IMR-90 (cell line): ENCODE results near the gene OPCML. TPM values are rescaled to one million over a fixed set of nuclear protein-coding genes. Genes with fewer than 3 reads are reported as not detected.

Source experiments
- ATAC-seq: fragments of 200-7000 bp; cut with Tn5 transposase; 2 replicates; pipeline ENCODE4 v1.9.1; 2020; ENCODE audit warnings: low read depth, mild to moderate bottlenecking, moderate library complexity
- BruUV-seq: library from RNA; stranded (reverse); fragments of 400-500 nt; replicated peaks from 2 replicates; lab custom pipeline; 2021; lab: Mats Ljungman, UMichigan
- CTCF ChIA-PET: fragments of 300-600 bp; formaldehyde crosslinking; extraction: SDS; loops from one replicate; lab custom pipeline; 2021; ENCODE audit warnings: antibody characterized with exemption; lab: Yijun Ruan, JAX
- POLR2A ChIA-PET: fragments of 300-600 bp; sonication (Branson Sonifier 250); formaldehyde crosslinking; loops from one replicate; lab custom pipeline; 2022; ENCODE audit warnings: antibody characterized with exemption; ENCODE audit not compliant: unreplicated experiment; lab: Charles Lee
- DNase-seq: peaks from one replicate; pipeline ENCODE4 v3.0.0; 2013
- H2AFZ ChIP-seq: replicated peaks from 2 replicates; pipeline ENCODE3; 2013; ENCODE audit warnings: low read length, mild to moderate bottlenecking; ENCODE audit not compliant: poor library complexity
- H2AK5ac ChIP-seq: 2 replicates; pipeline ENCODE4 v1.6.1; 2013; ENCODE audit warnings: low read depth, low read length, inconsistent platforms
- H2AK9ac ChIP-seq: replicated peaks from 2 replicates; pipeline ENCODE3; 2013; ENCODE audit warnings: mild to moderate bottlenecking, low read depth, low read length, moderate library complexity; ENCODE audit not compliant: poor library complexity
- H2BK120ac ChIP-seq: 2 replicates; pipeline ENCODE4 v1.6.1; 2013; ENCODE audit warnings: low read depth, low read length, inconsistent platforms
- H2BK15ac ChIP-seq: 3 replicates; pipeline ENCODE4 v1.6.1; 2013; ENCODE audit warnings: low read depth, low read length, inconsistent platforms
- H2BK20ac ChIP-seq: 2 replicates; pipeline ENCODE4 v1.6.1; 2013; ENCODE audit warnings: low read depth, mild to moderate bottlenecking, inconsistent platforms, low read length, moderate library complexity
- H2BK5ac ChIP-seq: 2 replicates; pipeline ENCODE4 v1.6.1; 2013; ENCODE audit warnings: mild to moderate bottlenecking, low read depth, low read length, inconsistent platforms; ENCODE audit not compliant: poor library complexity, severe bottlenecking
- H3K14ac ChIP-seq: replicated peaks from 2 replicates; pipeline ENCODE4 v1.6.1; 2013; ENCODE audit warnings: low read depth, low read length, inconsistent platforms
- H3K18ac ChIP-seq: 2 replicates; pipeline ENCODE4 v1.6.1; 2013; ENCODE audit warnings: low read depth, low read length, control low read depth
- H3K23ac ChIP-seq: 2 replicates; pipeline ENCODE4 v1.6.1; 2013; ENCODE audit warnings: low read depth, low read length, inconsistent platforms
- H3K27ac ChIP-seq: 2 replicates; pipeline ENCODE4 v1.5.1; 2013; ENCODE audit warnings: mild to moderate bottlenecking, control low read depth, low read length; ENCODE audit not compliant: insufficient read depth
- H3K27me3 ChIP-seq: 2 replicates; pipeline ENCODE4 v1.6.1; 2013; ENCODE audit warnings: low read length; ENCODE audit not compliant: control insufficient read depth, insufficient read depth
- H3K36me3 ChIP-seq: 2 replicates; pipeline ENCODE4 v1.6.1; 2013; ENCODE audit warnings: low read length, mixed read lengths; ENCODE audit not compliant: control insufficient read depth, insufficient read depth
- H3K4ac ChIP-seq: 2 replicates; pipeline ENCODE4 v1.6.1; 2013; ENCODE audit warnings: low read depth, low read length, inconsistent platforms
- H3K4me1 ChIP-seq: 2 replicates; pipeline ENCODE4 v1.6.1; 2013; ENCODE audit warnings: low read length, mixed read lengths; ENCODE audit not compliant: control insufficient read depth, insufficient read depth
- H3K4me2 ChIP-seq: 2 replicates; pipeline ENCODE4 v1.6.1; 2013; ENCODE audit warnings: low read depth, mild to moderate bottlenecking, control low read depth, low read length, moderate library complexity
- H3K4me3 ChIP-seq: 2 replicates; pipeline ENCODE4 v1.5.1; 2013; ENCODE audit warnings: low read depth, mild to moderate bottlenecking, control low read depth, low read length, moderate library complexity; ENCODE audit not compliant: insufficient read depth
- H3K56ac ChIP-seq: 2 replicates; pipeline ENCODE4 v1.6.1; 2013; ENCODE audit warnings: low read length, inconsistent platforms; ENCODE audit not compliant: insufficient read depth; ENCODE audit errors: extremely low read depth
- H3K79me1 ChIP-seq, 2 experiments: 2 replicates each; pipeline ENCODE4 v1.6.1; 2013; ENCODE audit warnings: low read length in 2 of 2, inconsistent platforms in 1 of 2, low read depth in 1 of 2
- H3K9ac ChIP-seq: 2 replicates; pipeline ENCODE4 v1.6.1; 2013; ENCODE audit warnings: low read depth, low read length, control low read depth
- H3K9me1 ChIP-seq: 2 replicates; pipeline ENCODE4 v1.6.1; 2013; ENCODE audit warnings: low read length, inconsistent platforms; ENCODE audit not compliant: insufficient read depth
- H3K9me3 ChIP-seq: 2 replicates; pipeline ENCODE4 v1.6.1; 2013; ENCODE audit warnings: low read length; ENCODE audit not compliant: control insufficient read depth, insufficient read depth
- H4K20me1 ChIP-seq: 2 replicates; pipeline ENCODE4 v1.6.1; 2013; ENCODE audit warnings: low read length, inconsistent platforms; ENCODE audit not compliant: insufficient read depth
- H4K5ac ChIP-seq: 2 replicates; pipeline ENCODE4 v1.6.1; 2013; ENCODE audit warnings: mild to moderate bottlenecking, low read depth, low read length, control low read depth
- H4K8ac ChIP-seq, 2 experiments: 2 replicates each; pipeline ENCODE4 v1.6.1; 2013; ENCODE audit warnings: low read depth in 2 of 2, low read length in 2 of 2, control low read depth in 1 of 2, inconsistent platforms in 1 of 2
- H4K91ac ChIP-seq: 2 replicates; pipeline ENCODE4 v1.6.1; 2013; ENCODE audit warnings: low read depth, low read length, inconsistent platforms; ENCODE audit not compliant: insufficient read depth
- BHLHE40 ChIP-seq: fragments of 150-350 bp; IDR thresholded peaks from 2 replicates; pipeline ENCODE4 v1.6.1; 2016; ENCODE audit warnings: mild to moderate bottlenecking, low read depth, low read length
- POLR2A ChIP-seq: IDR thresholded peaks from 2 replicates; pipeline ENCODE4 v1.6.1; 2012; ENCODE audit warnings: mild to moderate bottlenecking, low read depth, low read length
- RCOR1 ChIP-seq: IDR thresholded peaks from 2 replicates; pipeline ENCODE4 v1.6.1; 2012; ENCODE audit warnings: mild to moderate bottlenecking, low read length, improper control_type of control experiment; ENCODE audit not compliant: insufficient replicate concordance
- WGBS, 2 experiments: methylation state at CpG; one replicate each; pipeline versions ENCODE4 v1.1.5 to v1.1.7; 2013; ENCODE audit warnings: missing lambda C conversion rate in 2 of 2; ENCODE audit not compliant: insufficient read length in 1 of 2; ENCODE audit errors: extremely low coverage in 2 of 2; 5-methylcytosine and 5-hydroxymethylcytosine counted together
- dilution Hi-C: fragments of 300-500 bp; cut with HindIII; formaldehyde crosslinking; loops from one replicate; pipeline ENCODE4 v1.14.3; 2018; ENCODE audit warnings: low sequenced_read_pairs; ENCODE audit not compliant: unreplicated experiment
- in situ Hi-C: fragments of 300-500 bp; cut with MboI; formaldehyde crosslinking; loops from 3 replicates; pipeline ENCODE4 v1.14.3; 2019; ENCODE audit warnings: low sequenced_read_pairs, inconsistent platforms, mixed read lengths
- intact Hi-C: fragments of 100-400 bp; cut with micrococcal nuclease; formaldehyde crosslinking; loops from 2 replicates; pipeline ENCODE4 v1.10.0; 2022
- polyA plus RNA-seq, 3 experiments: library from polyadenylated mRNA; depleted of rRNA; stranded (reverse); fragments of >200 nt; gene quantifications; 2 replicates each; pipeline ENCODE4 v1.2.3, GENCODE V29; 2012; ENCODE audit warnings: low replicate concordance in 1 of 3
- total RNA-seq: library from RNA; depleted of rRNA; stranded (reverse); fragments of >200 nt; gene quantifications from 2 replicates; pipeline ENCODE4 v1.2.3, GENCODE V29; 2012
- TF ChIP-seq, protein P1 (sequence below): conservative IDR thresholded peaks from 2 replicates; pipeline ENCODE4 v1.5.1; 2012; ENCODE audit warnings: mild to moderate bottlenecking, low read depth, low read length, improper control_type of control experiment

Gene OPCML
- total and polyA plus RNA-seq, 2 of the 4 experiments (the other 2 are of a cell fraction): under 0.01 to 2.6 TPM

DNA sequence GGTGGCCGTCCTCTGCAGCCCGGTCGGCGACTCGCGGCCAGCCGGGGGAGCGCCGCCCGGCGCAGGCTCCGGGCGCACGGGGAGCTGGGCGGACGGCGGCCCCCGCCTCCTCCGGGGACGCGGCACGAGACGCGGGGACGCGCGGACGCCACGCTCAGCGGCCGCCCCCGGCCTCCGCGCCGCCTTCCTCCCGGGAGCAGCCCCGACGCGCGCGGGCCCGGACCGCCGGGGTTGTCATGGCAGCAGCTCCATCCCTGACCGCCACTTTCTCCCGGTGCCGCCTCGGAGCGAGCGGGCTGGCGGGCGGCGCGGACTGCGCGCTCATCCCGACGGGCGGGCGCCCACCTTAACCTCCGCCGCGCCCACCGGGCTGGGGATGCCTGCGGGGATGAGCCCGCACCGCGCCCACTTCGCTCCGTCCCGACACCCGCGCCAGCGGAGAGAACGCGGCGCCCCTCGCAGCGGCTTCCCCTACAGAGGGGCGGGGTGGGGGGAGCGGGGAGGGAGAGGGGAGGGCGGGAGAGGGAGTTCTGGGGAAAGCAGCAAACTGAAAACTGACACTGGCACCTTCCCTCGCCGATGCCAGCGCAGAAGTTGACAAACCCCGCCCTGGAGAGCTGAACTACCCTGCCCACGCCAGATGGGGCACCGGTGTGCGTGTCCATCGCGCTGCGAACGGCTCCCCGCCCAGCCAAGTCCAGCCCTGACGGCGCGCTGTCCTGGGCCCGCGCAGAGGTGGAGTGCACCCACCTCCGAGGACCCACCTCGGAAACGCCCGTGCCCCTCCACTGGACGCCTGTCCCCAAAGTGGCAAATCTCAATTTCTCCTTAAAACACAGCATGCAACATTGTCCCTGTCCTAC, 588.4 kb downstream of the OPCML start:
- 1% methylated on average over 46 of the region's 104 CpGs; no CpG with 5 or more reads in 1 of the 2 experiments for WGBS, 2 experiments
- Histone ChIP-seq H3K9ac (no peak overlapping the region), H2BK5ac (no peak overlapping the region), H3K56ac (no peak overlapping the region), H2BK120ac (no peak overlapping the region), H2AFZ (peak overlapping the region; percentile 71), H2AK5ac (no peak overlapping the region), H3K9me1 (no peaks in the 10 kb centered on the region), H2BK20ac (no peak overlapping the region), H3K9me3 (no peaks in the 10 kb centered on the region), H3K4me2 (peak overlapping the region; percentile 96), H3K4me3 (peak overlapping the region; percentile 53), H3K14ac (no peak overlapping the region), H2BK15ac (no peak overlapping the region), H3K27me3 (peaks cover 30% of the 10 kb centered on the region), H3K4me1 (peaks cover 2% of the 10 kb centered on the region; the same call in 1 of the 2 replicates), H3K4ac (no peak overlapping the region), H4K5ac (no peak overlapping the region), H4K8ac (no peak overlapping the region), H3K18ac (no peak overlapping the region), H3K23ac (no peak overlapping the region), H3K79me1 (no peaks in the 10 kb centered on the region), H4K91ac (no peak overlapping the region), H2AK9ac (no peak overlapping the region), H3K36me3 (no peaks in the 10 kb centered on the region), H3K27ac (no peak overlapping the region), H4K20me1 (no peaks in the 10 kb centered on the region)
- ChIA-PET POLR2A (no interaction called here), CTCF (interaction anchor here (0.6 kb wide), 1 partner anchor 385 kb away, joined by 3 read pairs; no protein-coding TSS in a partner anchor)
- dilution Hi-C loops (no loop called here), in situ Hi-C loops (no loop called here), intact Hi-C loops (loop anchor here (5.0 kb wide), 3 partner anchors 77 to 817 kb away; no protein-coding TSS in a partner anchor)
- no TSS peak for BruUV-seq
- peak; percentile 69 for ATAC-seq
- TF ChIP-seq BHLHE40 (peak; percentile 46; the same call in 1 of the 2 replicates), POLR2A (no peak), RCOR1 (no peak)
- TF ChIP-seq, protein P1, sequence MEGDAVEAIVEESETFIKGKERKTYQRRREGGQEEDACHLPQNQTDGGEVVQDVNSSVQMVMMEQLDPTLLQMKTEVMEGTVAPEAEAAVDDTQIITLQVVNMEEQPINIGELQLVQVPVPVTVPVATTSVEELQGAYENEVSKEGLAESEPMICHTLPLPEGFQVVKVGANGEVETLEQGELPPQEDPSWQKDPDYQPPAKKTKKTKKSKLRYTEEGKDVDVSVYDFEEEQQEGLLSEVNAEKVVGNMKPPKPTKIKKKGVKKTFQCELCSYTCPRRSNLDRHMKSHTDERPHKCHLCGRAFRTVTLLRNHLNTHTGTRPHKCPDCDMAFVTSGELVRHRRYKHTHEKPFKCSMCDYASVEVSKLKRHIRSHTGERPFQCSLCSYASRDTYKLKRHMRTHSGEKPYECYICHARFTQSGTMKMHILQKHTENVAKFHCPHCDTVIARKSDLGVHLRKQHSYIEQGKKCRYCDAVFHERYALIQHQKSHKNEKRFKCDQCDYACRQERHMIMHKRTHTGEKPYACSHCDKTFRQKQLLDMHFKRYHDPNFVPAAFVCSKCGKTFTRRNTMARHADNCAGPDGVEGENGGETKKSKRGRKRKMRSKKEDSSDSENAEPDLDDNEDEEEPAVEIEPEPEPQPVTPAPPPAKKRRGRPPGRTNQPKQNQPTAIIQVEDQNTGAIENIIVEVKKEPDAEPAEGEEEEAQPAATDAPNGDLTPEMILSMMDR: no peak
- DNase-seq: no peak
